NCI-H526 treated with DMSO at 0.1 percent for 48 hours (cell line): ENCODE results near the gene SLC25A21.
"Not testable (repeated sequence)": the region's sequence is repeated elsewhere in the genome, so short reads cannot be mapped to it uniquely, and the experiment has no call there.

ENCODE experiments used
- DNase-seq: peaks from one replicate; lab custom pipeline; 2025; lab: John Stamatoyannopoulos, UW

SLC25A21 gene

DNA sequence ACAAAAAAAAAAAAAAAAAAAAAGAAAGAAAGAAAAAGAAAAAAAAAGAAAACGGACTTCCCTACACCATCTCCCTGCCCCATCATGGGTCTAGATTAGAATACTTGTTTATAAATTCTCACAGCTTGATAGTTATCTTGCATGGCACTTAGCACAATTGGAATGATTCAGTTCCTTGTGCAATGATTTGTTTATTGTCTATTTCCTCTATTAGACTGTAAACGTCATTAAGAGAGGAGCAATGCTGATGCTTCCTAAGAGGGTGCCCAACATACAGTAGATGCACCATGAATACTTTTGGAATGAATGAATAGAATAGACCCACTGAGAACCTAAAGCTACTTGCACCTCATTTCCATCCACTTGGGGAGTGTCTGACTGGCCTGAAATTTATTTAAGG lies 469.9 kb downstream of the SLC25A21 start:
- DNase-seq: no peak

DNA sequence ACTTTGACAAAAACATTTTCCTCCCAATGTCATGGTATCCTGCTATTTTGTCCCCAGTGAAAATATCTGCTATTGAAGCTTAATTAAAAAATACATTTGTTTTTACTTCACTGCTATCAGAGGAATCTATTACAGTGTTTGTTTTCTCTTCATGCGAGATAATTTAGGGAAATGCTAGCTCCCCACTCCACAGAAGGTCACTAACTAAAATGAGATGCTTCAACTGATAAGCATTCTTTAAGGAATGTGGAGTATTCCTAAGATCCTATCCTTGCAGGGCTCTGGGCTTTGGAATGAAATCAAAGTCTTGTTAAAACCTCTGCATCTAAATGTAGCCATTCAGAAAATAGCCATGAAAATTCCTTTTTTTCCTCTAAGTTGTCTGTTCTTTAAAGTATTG lies 471.3 kb downstream of the SLC25A21 start:
- no peak for DNase-seq

DNA sequence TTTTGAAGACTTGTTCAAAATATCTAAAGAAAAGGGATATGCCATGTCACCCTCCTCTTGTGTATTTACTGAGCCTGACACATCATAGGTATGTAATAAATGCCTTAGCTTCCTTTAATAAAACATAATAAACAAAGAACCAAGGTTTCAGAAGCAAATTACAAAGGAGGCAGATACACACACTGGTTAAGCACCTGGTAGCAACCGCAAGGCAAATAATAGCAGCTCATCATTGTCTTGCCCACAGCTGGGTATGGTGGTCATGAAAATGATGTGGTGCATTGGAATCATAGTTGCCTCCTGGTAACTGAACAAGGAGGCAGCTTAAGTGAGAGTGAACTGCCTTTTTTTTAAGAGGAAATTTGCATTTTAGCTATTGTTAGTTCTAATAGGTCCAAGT lies 471.8 kb downstream of the SLC25A21 start:
- DNase-seq: peak; percentile 94

DNA sequence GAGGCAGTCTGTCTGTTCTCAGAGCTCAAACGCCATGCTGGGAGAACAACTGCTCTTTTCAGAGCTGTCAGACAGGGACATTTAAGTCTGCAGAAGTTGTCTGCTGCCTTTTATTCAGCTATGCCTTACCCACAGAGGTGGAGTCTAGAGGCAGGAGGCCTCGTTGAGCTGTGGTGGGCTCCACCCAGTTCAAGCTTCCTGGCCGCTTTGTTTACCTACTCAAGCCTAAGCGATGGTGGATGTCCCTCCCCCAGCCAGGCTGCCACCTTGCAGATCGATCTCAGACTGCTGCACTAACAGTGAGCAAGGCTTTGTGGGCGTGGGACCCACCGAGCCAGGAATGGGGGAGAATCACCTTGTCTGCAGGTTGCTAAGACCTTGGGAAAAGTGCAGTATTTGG lies 473.0 kb downstream of the SLC25A21 start:
- DNase-seq: not testable (repeated sequence)

DNA sequence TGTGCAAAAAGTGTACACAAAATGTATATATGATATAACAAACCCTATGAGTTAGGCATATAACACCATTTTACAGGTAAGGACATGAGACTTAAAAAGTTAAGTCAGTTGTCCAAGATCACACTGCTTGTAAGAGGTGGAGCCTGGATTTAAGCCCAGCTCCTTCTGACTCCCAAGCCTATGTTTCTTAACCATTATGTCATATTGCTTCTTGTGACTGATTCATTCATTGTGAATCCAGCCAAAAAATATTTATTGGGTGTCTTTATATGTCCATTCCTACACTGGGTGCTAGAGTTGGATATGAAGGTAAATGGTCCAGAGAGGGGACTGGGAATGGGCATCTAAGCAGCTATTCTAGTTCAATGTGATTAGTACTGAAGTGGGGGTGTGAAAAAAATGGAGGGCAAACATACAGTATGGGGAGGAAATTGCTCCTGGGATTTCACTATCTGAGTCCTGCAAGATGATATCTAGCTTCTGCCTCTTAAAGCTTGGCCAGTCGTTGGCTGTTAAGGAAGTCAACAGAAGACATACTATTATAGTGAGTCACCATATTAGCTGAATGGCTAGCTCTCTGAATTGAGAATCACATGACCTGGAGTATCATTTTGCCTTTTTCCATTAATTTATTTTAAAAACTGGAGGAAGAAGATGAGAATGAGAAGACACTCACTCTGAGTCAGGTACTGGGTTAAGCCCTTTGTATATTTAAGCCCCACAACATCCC lies 481.9 kb downstream of the SLC25A21 start:
- no peak for DNase-seq

DNA sequence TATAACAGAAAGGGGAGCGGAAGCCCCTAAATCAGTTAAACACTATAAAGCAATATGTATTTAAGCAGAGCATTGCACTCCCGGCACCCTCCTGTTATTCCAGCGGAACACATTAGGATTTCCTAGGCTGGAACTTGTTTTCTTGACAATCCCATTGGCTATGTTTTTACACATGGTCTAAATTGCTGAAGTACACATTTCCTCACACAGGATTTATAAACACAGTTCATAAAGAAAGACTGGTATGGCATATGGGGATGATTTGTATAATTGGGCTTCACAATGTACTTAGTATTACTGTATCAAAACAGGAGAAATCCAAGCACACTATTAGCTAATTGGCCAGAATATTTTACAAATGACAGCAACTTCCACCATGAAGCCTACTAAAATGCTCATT lies 487.5 kb downstream of the SLC25A21 start:
- no peak for DNase-seq

DNA sequence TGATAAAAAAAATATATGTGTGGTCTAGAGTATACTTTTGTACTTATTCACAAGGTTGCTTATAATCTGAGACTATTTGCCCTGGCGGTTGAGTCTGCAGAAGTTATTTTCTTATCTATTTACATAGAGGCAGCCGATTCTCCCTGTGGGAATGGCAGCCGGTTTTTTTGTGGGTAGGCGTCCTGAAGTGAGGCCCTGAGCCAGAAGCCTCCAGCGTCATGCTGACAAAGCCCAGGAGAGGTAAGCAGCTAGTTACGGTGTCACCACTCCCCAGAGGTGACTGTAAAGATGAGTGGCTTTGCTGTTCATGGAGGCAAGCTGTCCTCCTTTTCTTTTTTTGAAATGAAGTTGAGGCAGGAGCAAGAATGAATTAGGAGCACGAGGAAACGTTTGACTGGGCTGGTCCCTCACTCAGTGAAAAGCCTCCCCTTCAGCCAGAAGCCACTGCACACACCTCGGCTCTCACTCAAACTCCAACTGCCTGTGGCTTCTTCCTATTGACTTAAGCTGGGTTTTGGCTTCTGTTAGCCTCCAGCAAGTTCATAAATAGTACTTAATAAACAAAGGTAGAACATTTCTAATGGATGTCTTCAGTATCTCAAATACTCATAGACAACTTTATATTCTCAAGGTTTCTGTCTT lies 489.2 kb downstream of the SLC25A21 start:
- peak; percentile 83 for DNase-seq

DNA sequence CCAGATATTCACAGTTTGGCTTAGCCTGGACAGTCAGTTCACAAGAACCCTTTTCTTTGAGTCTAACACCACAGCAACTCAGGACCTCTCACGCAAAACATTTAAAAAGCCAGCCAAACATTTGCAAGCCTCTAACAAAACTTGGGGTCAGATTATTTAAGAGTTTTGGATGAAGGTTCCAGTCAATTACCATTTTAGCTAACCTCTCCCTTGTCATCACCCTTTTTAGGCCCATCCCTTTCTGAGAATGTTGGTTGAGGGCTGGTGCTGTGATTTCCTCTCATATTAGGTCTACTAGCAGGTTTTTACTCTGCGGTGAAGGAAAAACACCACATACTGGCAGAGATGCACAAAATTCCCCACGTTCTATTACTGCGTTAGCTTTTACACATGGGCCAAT lies 490.1 kb downstream of the SLC25A21 start:
- no peak for DNase-seq

DNA sequence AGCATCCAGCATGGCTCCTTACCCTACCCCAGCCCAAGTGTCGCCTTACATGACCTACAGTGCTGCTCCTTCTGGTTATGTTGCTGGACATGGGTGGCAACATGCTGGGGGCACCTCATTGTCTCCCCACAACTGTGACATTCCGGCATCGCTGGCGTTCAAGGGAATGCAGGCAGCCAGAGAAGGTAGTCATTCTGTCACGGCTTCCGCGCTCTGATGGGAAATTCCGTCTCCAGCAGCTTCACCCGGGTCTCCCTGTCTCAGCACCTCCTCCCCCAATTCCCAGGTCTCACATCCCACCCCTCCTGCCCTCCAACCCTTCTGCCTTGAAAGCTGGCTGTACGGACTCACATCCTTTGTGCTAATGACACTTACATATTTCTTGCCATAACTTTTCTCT lies 496.2 kb downstream of the SLC25A21 start:
- no peak for DNase-seq

DNA sequence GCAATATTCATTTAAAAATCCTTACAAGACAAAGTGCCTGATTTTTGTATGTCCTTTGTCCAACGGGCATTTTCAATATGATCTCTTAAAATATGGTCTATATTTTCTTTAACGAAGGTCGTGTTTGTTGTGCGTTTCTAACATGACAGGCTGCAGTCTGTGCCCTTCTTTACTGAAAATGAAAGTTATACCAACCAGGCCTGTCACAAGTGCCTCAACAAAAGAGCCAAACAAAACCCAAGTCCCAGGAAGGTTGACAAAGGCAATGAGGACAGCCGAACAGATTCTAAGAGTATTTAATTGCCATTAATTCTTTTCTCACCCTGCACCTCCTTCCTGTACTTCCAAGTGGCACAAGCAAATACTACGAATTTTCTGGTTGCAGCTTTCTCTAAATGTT lies 496.8 kb downstream of the SLC25A21 start:
- DNase-seq: no peak

DNA sequence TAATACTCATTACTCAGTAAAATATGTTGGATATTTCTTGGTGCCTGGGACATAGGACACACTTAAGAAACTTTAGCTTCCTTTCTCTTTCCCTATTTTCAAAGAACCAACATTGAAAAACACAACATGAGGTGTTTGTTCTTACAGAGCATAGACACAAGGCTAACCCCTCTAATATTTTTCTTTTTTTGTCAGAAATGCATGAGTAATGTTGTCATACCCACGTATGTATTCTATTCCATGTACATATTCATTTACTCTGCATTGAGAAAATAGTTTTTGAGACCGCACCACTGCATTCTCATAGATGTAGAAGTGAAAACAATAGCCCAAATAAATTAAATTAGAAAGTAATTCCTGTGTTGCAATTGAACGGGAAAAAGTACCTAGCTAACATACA lies 497.7 kb downstream of the SLC25A21 start:
- no peak for DNase-seq

DNA sequence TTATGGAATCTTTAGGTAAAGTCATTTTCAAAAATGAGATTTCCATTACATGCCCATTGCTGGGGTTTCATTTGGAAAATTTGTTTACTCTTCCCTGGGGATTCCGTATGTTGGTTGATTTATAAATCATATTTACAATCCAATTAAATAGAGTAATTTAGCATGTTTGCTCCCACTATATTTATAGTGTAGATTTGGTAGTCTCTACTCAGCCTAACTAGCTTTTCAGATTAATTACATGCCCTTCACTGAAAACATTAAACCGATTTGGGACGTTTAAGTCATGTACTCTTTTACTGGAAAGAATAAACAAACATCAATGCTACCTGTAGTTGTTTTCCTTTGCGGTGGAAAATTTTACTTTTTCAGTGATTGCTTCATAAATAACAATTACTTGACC lies 500.3 kb downstream of the SLC25A21 start:
- DNase-seq: no peak

DNA sequence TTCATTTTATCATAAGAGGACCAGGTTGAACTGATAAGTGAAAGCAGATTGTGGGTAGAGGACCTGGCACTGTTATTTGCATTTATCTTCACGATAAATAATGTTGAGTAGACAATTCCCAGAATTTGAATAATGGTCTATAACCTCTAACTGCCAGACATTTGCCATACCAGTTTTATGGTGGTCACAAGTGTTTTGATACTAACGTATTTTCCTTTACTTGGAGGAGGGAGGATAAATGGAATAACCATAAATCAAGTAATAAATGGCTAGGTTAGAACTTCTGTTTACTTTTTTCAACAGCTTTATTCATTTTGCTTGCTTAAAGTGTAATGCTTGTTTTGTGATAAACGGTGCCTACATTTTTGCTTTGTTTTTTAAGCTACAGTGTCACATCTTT lies 501.3 kb downstream of the SLC25A21 start:
- peak; percentile 54 for DNase-seq

DNA sequence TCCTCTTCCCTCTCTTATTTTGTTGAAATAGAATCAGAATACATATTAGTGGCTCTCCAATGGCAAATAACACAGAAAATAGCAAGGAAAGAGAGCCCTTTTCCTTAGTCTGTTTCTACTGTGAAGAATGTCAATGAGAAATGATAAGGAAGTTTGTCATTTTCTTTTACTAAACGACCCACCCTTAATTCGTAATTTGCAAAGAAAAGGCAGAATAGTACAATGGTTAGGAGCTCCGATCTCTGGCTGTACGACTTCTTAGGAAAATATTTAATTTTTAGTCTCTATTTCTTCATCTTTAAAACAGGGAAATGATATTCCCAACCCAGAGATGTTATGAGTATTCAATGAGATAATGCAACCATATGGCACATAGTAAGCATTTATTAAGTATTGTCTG lies 504.7 kb downstream of the SLC25A21 start:
- no peak for DNase-seq

DNA sequence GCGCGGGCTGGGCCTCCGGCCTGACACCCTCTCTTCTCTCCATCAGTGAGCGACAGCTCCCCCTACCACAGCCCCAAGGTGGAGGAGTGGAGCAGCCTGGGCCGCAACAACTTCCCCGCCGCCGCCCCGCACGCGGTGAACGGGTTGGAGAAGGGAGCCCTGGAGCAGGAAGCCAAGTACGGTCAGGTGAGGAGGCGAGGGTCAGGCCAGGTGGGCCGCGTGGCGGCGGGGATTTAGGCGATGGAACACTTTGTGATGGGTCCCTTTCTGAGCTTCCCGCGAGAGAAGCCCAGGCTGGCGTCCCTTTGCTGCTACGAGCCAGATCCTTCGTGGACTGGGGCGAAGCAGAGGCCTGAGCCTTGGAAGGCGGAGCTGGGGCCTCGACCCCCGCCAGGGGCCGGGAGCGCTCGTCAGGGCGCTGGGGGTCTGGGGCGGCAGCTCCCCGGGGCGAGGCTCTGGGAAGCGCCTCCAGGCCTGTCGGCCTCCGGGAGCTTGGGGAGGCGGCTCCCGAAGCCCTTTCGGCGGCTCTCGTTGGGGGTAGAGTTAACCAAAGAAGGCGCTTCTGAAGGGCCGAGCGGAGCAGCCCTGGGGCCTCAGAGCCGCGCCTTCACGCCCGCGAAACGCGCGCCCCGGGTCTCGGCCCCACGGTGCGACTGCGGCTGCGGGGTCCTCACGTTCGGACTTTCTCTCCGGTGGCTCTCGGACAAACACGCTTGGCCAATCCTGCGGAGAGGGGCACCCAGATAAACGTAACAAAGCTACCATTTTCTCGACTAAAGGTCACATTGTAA lies 505.8 kb downstream of the SLC25A21 start:
- DNase-seq: no peak

DNA sequence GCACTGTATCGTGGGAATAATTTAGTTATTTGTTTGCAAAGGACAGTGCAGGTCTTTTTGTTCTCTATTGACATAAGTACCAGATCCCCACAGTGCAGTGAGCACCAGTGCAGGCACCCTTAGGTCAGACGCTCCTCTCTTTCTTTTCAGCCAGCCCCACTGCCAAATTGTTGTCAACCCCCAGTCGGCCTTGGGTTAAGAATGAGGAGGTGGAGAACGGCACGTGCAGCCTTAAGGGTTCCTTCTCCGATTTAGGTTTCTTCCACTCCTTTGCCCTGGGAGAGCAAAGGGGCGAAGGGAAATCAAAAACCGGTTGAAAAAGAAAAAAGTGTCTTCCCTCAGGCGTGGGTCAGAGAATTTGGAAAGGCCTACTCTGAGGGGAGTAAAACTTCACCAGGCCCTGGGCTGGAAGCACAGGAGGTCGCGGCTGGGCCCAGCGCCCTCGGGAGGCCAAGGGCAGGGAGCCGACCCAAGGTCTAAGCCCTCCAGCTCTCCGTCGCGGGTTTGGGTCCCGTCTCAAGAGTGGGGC lies 506.5 kb downstream of the SLC25A21 start:
- no peak for DNase-seq

DNA sequence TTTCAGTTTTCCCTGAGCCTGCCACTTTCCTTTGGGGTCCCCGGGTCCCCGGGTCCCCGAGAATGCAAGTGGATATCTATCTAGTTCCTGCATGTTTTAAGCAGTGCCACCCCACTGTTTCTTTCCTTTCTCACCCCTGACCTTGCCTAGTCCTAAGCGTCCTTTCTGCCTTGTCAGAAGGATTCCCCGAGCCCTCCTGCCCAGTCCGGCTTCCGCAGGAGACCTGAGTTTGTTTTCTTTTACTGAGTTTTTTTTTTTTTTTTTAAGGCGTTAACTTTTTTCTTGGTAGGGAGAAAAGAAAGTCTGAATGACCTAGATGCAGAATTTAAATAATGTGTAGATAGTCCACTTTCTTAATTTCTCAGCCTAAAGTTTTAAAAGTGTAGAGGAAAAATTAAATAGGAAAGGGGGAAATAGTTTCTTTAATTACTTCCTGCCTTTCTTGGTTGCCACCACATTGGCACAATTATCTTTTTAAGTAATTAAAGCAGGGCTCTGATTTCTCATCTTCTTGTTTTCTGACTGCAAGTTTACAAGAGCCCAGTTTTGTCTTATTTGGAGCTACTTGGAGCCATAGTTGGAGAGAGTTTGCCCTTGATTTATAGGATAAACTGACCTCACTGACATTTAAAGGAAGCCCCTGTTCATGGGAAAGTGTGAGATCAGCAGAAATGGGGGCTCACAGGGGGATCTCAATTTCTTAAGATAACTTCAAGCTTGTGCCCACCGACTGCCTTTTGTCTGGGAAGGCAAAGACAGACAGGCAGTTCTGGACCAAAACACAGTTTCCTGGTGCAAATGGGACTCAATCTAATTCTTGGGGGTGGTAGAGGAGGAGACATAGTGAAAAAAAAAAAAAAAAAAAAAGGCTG lies 507.8 kb downstream of the SLC25A21 start:
- no peak for DNase-seq

DNA sequence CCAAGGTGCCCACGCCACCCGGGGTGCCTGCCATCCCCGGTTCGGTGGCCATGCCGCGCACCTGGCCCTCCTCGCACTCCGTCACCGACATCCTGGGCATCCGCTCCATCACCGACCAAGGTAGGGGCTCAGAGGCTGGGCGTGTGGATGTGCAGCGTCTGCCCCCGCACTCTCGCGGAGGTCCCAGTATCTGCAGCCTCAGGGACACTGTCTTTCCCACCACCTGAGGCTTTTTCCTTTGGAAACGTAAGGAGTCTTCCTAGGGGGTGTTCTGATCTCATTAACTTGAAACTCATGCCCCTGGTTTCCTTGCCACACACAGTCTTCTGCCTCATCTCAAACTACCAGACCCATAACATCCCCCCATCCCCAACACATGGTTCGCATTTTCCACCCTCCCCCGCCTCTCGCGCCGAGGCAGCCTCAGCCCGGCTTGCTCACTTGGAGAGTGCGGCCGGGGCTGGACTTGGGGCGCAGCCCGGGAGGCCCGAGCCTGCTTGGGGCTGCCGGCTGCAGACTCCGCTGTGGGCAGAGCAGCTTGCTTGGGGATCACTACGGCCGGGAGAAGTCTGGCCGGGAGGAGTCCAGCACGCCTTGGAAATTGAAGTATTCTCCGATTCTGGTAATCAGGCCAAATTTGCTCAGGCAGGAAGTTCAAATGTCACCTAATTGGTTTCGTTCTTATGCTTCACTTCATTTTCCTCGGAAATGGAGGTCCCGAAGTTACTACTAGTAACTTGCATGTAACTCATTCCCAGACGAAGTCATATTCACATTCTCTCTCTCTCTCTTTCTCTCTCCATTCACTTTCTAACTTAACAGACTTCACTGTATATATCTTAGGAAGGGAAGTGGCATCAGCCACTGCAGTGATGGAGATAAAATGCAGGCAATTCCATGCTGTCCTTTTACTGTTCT lies 508.7 kb downstream of the SLC25A21 start:
- no peak for DNase-seq

DNA sequence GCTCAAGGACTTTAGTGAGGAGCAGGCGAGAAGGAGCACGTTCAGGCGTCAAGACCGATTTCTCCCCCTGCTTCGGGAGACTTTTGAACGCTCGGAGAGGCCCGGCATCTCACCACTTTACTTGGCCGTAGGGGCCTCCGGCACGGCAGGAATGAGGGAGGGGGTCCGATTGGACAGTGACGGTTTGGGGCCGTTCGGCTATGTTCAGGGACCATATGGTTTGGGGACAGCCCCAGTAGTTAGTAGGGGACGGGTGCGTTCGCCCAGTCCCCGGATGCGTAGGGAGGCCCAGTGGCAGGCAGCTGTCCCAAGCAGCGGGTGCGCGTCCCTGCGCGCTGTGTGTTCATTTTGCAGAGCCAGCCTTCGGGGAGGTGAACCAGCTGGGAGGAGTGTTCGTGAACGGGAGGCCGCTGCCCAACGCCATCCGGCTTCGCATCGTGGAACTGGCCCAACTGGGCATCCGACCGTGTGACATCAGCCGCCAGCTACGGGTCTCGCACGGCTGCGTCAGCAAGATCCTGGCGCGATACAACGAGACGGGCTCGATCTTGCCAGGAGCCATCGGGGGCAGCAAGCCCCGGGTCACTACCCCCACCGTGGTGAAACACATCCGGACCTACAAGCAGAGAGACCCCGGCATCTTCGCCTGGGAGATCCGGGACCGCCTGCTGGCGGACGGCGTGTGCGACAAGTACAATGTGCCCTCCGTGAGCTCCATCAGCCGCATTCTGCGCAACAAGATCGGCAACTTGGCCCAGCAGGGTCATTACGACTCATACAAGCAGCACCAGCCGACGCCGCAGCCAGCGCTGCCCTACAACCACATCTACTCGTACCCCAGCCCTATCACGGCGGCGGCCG lies 509.6 kb downstream of the SLC25A21 start:
- peak; percentile 57 for DNase-seq

DNA sequence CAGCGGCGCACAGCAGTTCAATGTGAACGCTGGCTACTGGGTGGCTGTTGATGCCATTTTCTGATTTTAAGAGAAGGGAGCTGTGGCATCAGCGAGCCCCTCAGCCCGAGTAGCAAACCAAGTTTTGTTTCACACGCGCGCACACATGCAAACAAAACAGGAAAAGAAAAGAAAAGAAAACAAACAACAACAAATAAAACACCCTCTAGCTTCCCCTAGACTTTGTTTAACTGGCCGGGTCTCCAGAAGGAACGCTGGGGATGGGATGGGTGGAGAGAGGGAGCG lies 510.2 kb downstream of the SLC25A21 start:
- DNase-seq: no peak
